Measurements from ENCODE around the gene S100A14.
"Not testable (repeated sequence)": the region's sequence is repeated elsewhere in the genome, so short reads cannot be mapped to it uniquely, and the experiment has no call there.

The S100A14 gene

DNA sequence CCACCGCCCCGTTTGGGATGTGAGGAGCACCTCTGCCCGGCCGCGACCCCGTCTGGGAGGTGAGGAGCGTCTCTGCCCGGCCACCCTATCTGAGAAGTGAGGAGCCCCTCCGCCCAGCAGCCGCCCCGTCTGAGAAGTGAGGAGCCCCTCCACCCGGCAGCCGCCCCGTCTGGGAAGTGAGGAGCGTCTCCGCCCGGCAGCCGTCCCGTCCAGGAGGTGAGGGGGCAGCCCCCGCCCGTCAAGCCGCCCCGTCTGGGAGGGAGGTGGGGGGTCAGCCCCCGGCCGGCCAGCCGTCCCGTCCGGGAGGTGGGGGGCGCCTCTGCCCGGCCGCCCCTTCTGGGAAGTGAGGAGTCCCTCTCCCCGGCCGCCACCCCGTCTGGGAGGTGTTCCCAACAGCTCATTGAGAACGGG is 41.0 kb downstream of the S100A14 start:
- not testable (repeated sequence) for H3K27me3 ChIP-seq (ENCODE audit: control insufficient read depth, insufficient read depth, low read length); H3K27ac ChIP-seq (ENCODE audit: low read depth, low read length); H3K36me3 ChIP-seq (ENCODE audit: control insufficient read depth, insufficient read depth, low read length)

DNA sequence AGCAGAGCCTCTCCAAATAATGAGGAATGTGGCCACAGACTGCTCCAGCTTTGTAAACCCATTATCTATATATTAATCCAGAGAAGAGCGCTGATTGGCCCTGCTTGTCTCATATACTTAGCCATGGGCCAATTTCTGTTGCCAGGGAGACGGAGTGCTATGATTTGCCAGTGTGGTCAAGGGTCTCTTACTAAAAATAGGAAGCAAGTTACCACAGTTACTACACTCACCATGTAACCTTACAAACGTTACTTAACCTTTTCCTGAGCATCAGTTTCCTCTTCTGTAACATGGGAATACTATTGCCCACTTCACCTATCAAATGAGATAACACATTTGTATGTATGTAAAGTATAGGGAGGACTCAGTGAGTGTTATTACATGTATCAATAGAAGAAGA is 42.8 kb downstream of the S100A14 start:
- no peak overlapping the region for H3K4me3 ChIP-seq (ENCODE audit: low read length)
- H3K27ac ChIP-seq (ENCODE audit: low read depth, low read length): peak overlapping the region; percentile 59
- no peak overlapping the region for H3K9ac ChIP-seq (ENCODE audit: low read length)
- no peaks in the 10 kb centered on the region for H3K36me3 ChIP-seq (ENCODE audit: control insufficient read depth, insufficient read depth, low read length)
- peaks cover 4% of the 10 kb centered on the region for H3K4me1 ChIP-seq (ENCODE audit: control insufficient read depth, insufficient read depth, low read length)
- H3K27me3 ChIP-seq (ENCODE audit: control insufficient read depth, insufficient read depth, low read length): no peaks in the 10 kb centered on the region

More for the DNA sequence above, 41.0 kb downstream of the S100A14 start:
- H3K4me1 ChIP-seq (ENCODE audit: control insufficient read depth, insufficient read depth, low read length); H3K4me3 ChIP-seq (ENCODE audit: low read length); H3K9ac ChIP-seq (ENCODE audit: low read length): not testable (repeated sequence)

DNA sequence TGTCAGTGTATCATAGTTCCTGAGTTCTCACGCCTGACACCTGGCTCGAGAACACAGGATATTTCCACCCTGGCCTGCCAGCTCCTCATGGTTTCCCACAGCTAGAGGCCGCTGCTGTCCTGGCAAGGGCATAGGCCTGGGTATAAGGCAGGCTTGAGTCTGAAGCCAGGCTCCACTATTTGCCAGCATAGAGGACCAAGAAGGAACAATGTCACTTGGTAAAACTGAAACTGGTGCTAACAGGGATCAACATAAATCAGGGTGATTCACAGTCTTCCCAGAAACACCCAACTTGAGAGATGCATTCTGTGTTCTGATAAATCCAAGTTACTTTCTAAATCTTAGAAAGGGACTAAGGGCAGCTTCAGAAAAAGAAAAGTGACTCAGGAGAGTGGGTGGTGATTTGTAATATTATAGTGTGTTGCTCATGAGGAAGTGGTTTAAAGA is 43.5 kb downstream of the S100A14 start:
- Histone ChIP-seq H3K9ac (ENCODE audit: low read length) (no peak overlapping the region), H3K4me3 (ENCODE audit: low read length) (no peak overlapping the region), H3K27me3 (ENCODE audit: control insufficient read depth, insufficient read depth, low read length) (no peaks in the 10 kb centered on the region), H3K4me1 (ENCODE audit: control insufficient read depth, insufficient read depth, low read length) (peaks cover 11% of the 10 kb centered on the region), H3K27ac (ENCODE audit: low read depth, low read length) (peak overlapping the region; percentile 59), H3K36me3 (ENCODE audit: control insufficient read depth, insufficient read depth, low read length) (no peaks in the 10 kb centered on the region)

DNA sequence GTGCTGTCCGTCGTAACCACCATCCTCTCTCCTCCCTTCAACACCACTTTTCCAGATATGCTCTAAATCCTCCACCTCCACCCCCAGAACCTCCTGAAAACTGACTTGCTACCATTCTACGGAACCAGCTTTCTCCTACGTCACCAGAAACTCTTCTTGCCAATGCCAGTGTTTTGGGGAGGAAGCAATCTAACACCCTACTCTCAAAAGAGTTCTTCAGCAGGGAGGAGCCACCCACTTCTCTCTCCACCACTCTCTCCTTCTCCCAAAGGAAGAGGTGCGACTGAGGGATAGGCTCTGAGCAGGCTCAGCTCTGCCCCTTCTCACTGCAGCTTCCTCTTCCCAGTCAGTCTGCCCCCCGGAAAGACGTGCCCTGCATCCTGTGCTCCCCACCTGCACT is 44.4 kb downstream of the S100A14 start:
- H3K9ac ChIP-seq (ENCODE audit: low read length): no peak overlapping the region
- H3K4me1 ChIP-seq (ENCODE audit: control insufficient read depth, insufficient read depth, low read length): peaks cover 18% of the 10 kb centered on the region

GRCh38 chr1:153570874-153571273 is 45.3 kb downstream of the S100A14 start:
- Histone ChIP-seq H3K27ac (ENCODE audit: low read depth, low read length) (no peak overlapping the region), H3K4me1 (ENCODE audit: control insufficient read depth, insufficient read depth, low read length) (peaks cover 24% of the 10 kb centered on the region), H3K9ac (ENCODE audit: low read length) (no peak overlapping the region), H3K4me3 (ENCODE audit: low read length) (no peak overlapping the region), H3K27me3 (ENCODE audit: control insufficient read depth, insufficient read depth, low read length) (no peaks in the 10 kb centered on the region), H3K36me3 (ENCODE audit: control insufficient read depth, insufficient read depth, low read length) (no peaks in the 10 kb centered on the region)

More for the DNA sequence above, 44.4 kb downstream of the S100A14 start:
- Histone ChIP-seq H3K36me3 (ENCODE audit: control insufficient read depth, insufficient read depth, low read length) (no peaks in the 10 kb centered on the region), H3K27me3 (ENCODE audit: control insufficient read depth, insufficient read depth, low read length) (no peaks in the 10 kb centered on the region), H3K4me3 (ENCODE audit: low read length) (no peak overlapping the region), H3K27ac (ENCODE audit: low read depth, low read length) (no peak overlapping the region)

GRCh38 chr1:153569465-153569864 is 46.7 kb downstream of the S100A14 start:
- Histone ChIP-seq H3K4me1 (ENCODE audit: control insufficient read depth, insufficient read depth, low read length) (peaks cover 31% of the 10 kb centered on the region), H3K27ac (ENCODE audit: low read depth, low read length) (no peak overlapping the region)

GRCh38 chr1:153568367-153569099 is 47.6 kb downstream of the S100A14 start:
- Histone ChIP-seq H3K27me3 (ENCODE audit: control insufficient read depth, insufficient read depth, low read length) (no peaks in the 10 kb centered on the region), H3K4me1 (ENCODE audit: control insufficient read depth, insufficient read depth, low read length) (peaks cover 31% of the 10 kb centered on the region), H3K4me3 (ENCODE audit: low read length) (peak overlapping the region; percentile 32), H3K36me3 (ENCODE audit: control insufficient read depth, insufficient read depth, low read length) (no peaks in the 10 kb centered on the region), H3K9ac (ENCODE audit: low read length) (no peak overlapping the region), H3K27ac (ENCODE audit: low read depth, low read length) (peak overlapping the region; percentile 53)

More at GRCh38 chr1:153569465-153569864, 46.7 kb downstream of the S100A14 start:
- Histone ChIP-seq H3K36me3 (ENCODE audit: control insufficient read depth, insufficient read depth, low read length) (no peaks in the 10 kb centered on the region), H3K4me3 (ENCODE audit: low read length) (no peak overlapping the region), H3K9ac (ENCODE audit: low read length) (no peak overlapping the region), H3K27me3 (ENCODE audit: control insufficient read depth, insufficient read depth, low read length) (no peaks in the 10 kb centered on the region)

DNA sequence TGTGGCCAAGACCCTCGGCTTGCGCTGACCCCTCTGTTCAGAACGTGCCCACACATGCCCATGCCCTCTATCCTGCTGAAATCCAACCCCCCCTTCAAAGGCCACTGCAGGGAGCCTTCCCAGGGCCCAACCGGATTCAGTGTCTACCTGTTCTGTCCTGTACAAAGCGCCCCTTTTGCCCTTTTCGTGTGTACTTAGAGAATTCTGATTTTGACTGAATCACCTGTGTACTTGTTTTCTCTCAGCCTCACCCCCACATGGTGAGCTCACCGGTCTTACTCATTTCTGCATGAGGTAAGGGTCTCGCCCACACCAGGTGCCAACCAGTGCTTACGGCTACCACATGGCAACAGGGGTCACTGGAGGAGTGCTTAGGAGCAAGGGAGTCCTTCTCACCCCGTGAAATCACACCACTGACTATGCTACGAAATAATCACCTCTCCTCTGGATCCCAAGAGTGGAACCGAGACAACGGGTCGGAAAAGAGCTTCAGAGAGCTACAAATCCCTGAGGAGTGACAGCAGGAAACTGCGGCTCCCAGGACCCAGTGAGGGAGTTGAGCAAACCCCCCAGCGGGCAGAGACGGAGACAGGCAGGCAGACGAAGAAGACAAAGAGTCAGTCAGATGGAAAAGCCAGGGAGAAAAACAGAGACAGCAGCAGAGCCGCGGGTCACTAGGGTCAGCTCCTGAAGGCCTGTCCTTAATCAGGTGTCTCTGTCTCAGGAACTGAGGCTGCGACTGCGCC is 48.3 kb downstream of the S100A14 start:
- Histone ChIP-seq H3K4me1 (ENCODE audit: control insufficient read depth, insufficient read depth, low read length) (peaks cover 31% of the 10 kb centered on the region), H3K9ac (ENCODE audit: low read length) (no peak overlapping the region), H3K27me3 (ENCODE audit: control insufficient read depth, insufficient read depth, low read length) (no peaks in the 10 kb centered on the region), H3K36me3 (ENCODE audit: control insufficient read depth, insufficient read depth, low read length) (no peaks in the 10 kb centered on the region), H3K27ac (ENCODE audit: low read depth, low read length) (peak overlapping the region; percentile 53), H3K4me3 (ENCODE audit: low read length) (peak overlapping the region; percentile 32)

- Histone ChIP-seq H3K36me3 (ENCODE audit: control insufficient read depth, insufficient read depth, low read length) (no peaks in the 10 kb centered on the region), H3K9ac (ENCODE audit: low read length) (peak overlapping the region; percentile 24), H3K4me1 (ENCODE audit: control insufficient read depth, insufficient read depth, low read length) (peaks cover 31% of the 10 kb centered on the region), H3K4me3 (ENCODE audit: low read length) (no peak overlapping the region), H3K27me3 (ENCODE audit: control insufficient read depth, insufficient read depth, low read length) (no peaks in the 10 kb centered on the region), H3K27ac (ENCODE audit: low read depth, low read length) (peak overlapping the region; percentile 89)
These were observed 49.4 kb downstream of the S100A14 start for GRCh38 chr1:153566414-153567371.

DNA sequence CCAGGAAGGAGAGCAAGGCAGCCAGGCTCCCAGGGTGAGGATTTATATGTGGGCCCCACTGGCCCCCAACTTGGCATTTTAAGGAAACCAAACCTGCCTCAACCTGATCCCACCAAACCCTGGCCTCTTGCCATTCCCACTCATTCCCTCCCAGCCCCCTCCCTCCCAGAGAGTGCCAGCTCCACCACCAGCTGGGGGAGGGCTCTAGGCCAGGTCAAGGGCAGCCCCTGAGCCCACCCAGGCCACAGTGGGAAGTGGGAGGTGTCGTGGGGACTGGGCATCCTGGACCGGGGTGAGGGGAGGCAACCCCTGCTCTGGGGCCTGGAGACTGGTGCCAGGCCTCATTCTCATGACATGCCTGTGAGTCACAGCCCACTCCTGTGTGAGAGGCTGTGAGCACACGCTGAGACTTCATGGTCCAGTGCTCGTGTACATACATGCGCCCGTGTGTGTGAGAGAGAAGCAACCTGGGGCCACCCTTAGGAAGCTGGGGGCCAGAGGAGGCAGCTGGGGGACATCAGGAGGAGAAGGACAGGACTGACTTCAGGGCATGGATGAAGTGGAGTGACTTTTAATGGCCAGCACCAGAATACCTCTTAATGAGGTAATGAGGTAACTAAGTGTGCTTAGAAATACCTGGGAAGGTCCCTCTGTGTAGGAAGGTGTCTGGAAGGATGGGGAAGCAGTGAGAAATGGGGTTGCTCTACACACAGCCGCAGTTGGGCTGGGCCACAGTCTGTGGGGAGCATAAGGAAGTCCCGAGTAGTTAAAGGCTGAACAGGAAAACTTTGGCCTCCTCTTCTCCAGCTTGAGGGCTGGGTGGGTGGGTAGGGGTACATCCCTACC is 50.4 kb downstream of the S100A14 start, which contains the start of gene S100A2:
Gene S100A2 (minus strand): TSS at position 316 of the 846 bp plus-strand sequence. CDS start 1,967 bp downstream, outside the sequence.
- Histone ChIP-seq H3K4me3 (ENCODE audit: low read length) (no peak within 1 kb of the TSS), H3K27ac (ENCODE audit: low read depth, low read length) (peak within 1 kb of the TSS; percentile 89), H3K36me3 (ENCODE audit: control insufficient read depth, insufficient read depth, low read length) (no peaks in the 10 kb centered on the region), H3K4me1 (ENCODE audit: control insufficient read depth, insufficient read depth, low read length) (peaks cover 31% of the 10 kb centered on the region), H3K9ac (ENCODE audit: low read length) (no peak within 1 kb of the TSS), H3K27me3 (ENCODE audit: control insufficient read depth, insufficient read depth, low read length) (no peaks in the 10 kb centered on the region)

All from rectal smooth muscle tissue (tissue), 1 donor.